Measurements from ENCODE around the gene LCP2.

GRCh38 chr5:170226661-170227060, 70.9 kb downstream of the LCP2 start:
- no peak for TF ChIP-seq POLR2A (IDR thresholded peaks at IDR 0.05)
- TF ChIP-seq, protein P1, sequence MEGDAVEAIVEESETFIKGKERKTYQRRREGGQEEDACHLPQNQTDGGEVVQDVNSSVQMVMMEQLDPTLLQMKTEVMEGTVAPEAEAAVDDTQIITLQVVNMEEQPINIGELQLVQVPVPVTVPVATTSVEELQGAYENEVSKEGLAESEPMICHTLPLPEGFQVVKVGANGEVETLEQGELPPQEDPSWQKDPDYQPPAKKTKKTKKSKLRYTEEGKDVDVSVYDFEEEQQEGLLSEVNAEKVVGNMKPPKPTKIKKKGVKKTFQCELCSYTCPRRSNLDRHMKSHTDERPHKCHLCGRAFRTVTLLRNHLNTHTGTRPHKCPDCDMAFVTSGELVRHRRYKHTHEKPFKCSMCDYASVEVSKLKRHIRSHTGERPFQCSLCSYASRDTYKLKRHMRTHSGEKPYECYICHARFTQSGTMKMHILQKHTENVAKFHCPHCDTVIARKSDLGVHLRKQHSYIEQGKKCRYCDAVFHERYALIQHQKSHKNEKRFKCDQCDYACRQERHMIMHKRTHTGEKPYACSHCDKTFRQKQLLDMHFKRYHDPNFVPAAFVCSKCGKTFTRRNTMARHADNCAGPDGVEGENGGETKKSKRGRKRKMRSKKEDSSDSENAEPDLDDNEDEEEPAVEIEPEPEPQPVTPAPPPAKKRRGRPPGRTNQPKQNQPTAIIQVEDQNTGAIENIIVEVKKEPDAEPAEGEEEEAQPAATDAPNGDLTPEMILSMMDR (IDR thresholded peaks at IDR 0.05) = no peak
- TF ChIP-seq POLR2AphosphoS5 (IDR thresholded peaks at IDR 0.05) = no peak
